T-cell (primary cell): ENCODE results near the gene USP37. TPM values are rescaled to one million over a fixed set of nuclear protein-coding genes. Genes with fewer than 3 reads are reported as not detected.
A peak's percentile ranks its signal among the peaks of the same experiment; 100 is the strongest.

ENCODE experiments used
- ATAC-seq, 4 experiments: fragments of 200-7000 bp in 3 of 4; fragments of 150-1000 bp in 1 of 4; cut with Tn5 transposase; replicated peaks in 1 of 4; 1 replicate in 3 of 4; 2 replicates in 1 of 4; pipeline ENCODE4 v1.10.0; 2021; ENCODE audit warnings: moderate library complexity in 3 of 4, mild to moderate bottlenecking in 2 of 4, moderate number of reproducible peaks in 1 of 4
- CTCF ChIA-PET, 2 donors: fragments of 300-600 bp; sonication (Branson Sonifier 250); formaldehyde crosslinking; loops; one replicate each; lab custom pipeline; 2022; ENCODE audit warnings: antibody characterized with exemption in 2 of 2; lab: Charles Lee
- POLR2A ChIA-PET, 2 donors: fragments of 300-600 bp; sonication (Branson Sonifier 250); formaldehyde crosslinking; loops; one replicate each; lab custom pipeline; 2022; ENCODE audit warnings: antibody characterized with exemption in 2 of 2; lab: Charles Lee
- DNase-seq, 35 experiments: peaks; one replicate each; pipeline versions ENCODE4 v3.0.0 to v3.0.0-alpha.2; 2013 to 2023
- H3K27ac ChIP-seq: one replicate; pipeline ENCODE4 v1.5.1; 2013; ENCODE audit warnings: low read length
- H3K27me3 ChIP-seq, 2 experiments: replicated peaks in 1 of 2; 1 replicate in 1 of 2; 2 replicates in 1 of 2; pipeline versions ENCODE4 v1.6.1 to v1.7.0; 2013; ENCODE audit warnings: low read length in 1 of 2, mixed read lengths in 1 of 2; ENCODE audit not compliant: control insufficient read depth in 2 of 2, insufficient read depth in 2 of 2; ENCODE audit errors: extremely low read depth in 1 of 2
- H3K36me3 ChIP-seq, 2 donors: 1 replicate in 1 of 2; 2 replicates in 1 of 2; pipeline versions ENCODE4 v1.6.1 to v1.7.0; 2013; ENCODE audit warnings: low read length in 1 of 2; ENCODE audit not compliant: control insufficient read depth in 2 of 2, insufficient read depth in 1 of 2; ENCODE audit errors: extremely low read depth in 1 of 2
- H3K4me1 ChIP-seq, 2 experiments: 1 replicate in 1 of 2; 2 replicates in 1 of 2; pipeline versions ENCODE4 v1.6.1 to v1.7.0; 2013; ENCODE audit warnings: low read length in 2 of 2, mixed read lengths in 1 of 2; ENCODE audit not compliant: insufficient read depth in 2 of 2, control insufficient read depth in 1 of 2; ENCODE audit errors: extremely low read depth in 1 of 2
- H3K4me3 ChIP-seq, 2 donors: 1 replicate in 1 of 2; 2 replicates in 1 of 2; pipeline versions ENCODE4 v1.5.1 to v1.7.0; 2013; ENCODE audit warnings: mild to moderate bottlenecking in 2 of 2, low read length in 1 of 2, moderate library complexity in 1 of 2; ENCODE audit not compliant: control insufficient read depth in 1 of 2; ENCODE audit errors: extremely low read depth in 1 of 2
- H3K9me3 ChIP-seq: 2 replicates; pipeline ENCODE4 v1.7.0; 2013
- H3K27ac Mint-ChIP-seq, 2 donors: one replicate each; pipeline ENCODE4 v1.8.0; 2020 to 2021; ENCODE audit warnings: mild to moderate bottlenecking in 2 of 2, mixed read lengths in 2 of 2
- H3K27me3 Mint-ChIP-seq, 2 donors: one replicate each; pipeline ENCODE4 v1.8.0; 2021 to 2022; ENCODE audit warnings: mixed read lengths in 2 of 2
- H3K36me3 Mint-ChIP-seq: one replicate; pipeline ENCODE4 v1.8.0; 2021; ENCODE audit warnings: mixed read lengths
- H3K4me1 Mint-ChIP-seq, 3 donors: one replicate each; pipeline ENCODE4 v1.8.0; 2020 to 2022; ENCODE audit warnings: mixed read lengths in 3 of 3, mild to moderate bottlenecking in 1 of 3
- H3K4me3 Mint-ChIP-seq, 3 donors: one replicate each; pipeline ENCODE4 v1.8.0; 2020 to 2022; ENCODE audit warnings: mild to moderate bottlenecking in 3 of 3, mixed read lengths in 3 of 3, moderate library complexity in 3 of 3
- H3K9me3 Mint-ChIP-seq, 3 donors: one replicate each; pipeline ENCODE4 v1.8.0; 2020 to 2022; ENCODE audit warnings: mixed read lengths in 3 of 3
- WGBS: methylation state at CpG from one replicate; pipeline ENCODE4 v1.1.5; 2013; ENCODE audit warnings: missing lambda C conversion rate; ENCODE audit not compliant: insufficient coverage; 5-methylcytosine and 5-hydroxymethylcytosine counted together
- total RNA-seq, 35 experiments: library from RNA in 6 of 35; stranded (reverse) in 6 of 35; fragments of 120-200 nt in 1 of 35; gene quantifications; one replicate each; pipeline versions ENCODE4 v1.2.1 to v1.2.4 and lab custom pipeline; 2013 to 2026

The USP37 gene, protein sequence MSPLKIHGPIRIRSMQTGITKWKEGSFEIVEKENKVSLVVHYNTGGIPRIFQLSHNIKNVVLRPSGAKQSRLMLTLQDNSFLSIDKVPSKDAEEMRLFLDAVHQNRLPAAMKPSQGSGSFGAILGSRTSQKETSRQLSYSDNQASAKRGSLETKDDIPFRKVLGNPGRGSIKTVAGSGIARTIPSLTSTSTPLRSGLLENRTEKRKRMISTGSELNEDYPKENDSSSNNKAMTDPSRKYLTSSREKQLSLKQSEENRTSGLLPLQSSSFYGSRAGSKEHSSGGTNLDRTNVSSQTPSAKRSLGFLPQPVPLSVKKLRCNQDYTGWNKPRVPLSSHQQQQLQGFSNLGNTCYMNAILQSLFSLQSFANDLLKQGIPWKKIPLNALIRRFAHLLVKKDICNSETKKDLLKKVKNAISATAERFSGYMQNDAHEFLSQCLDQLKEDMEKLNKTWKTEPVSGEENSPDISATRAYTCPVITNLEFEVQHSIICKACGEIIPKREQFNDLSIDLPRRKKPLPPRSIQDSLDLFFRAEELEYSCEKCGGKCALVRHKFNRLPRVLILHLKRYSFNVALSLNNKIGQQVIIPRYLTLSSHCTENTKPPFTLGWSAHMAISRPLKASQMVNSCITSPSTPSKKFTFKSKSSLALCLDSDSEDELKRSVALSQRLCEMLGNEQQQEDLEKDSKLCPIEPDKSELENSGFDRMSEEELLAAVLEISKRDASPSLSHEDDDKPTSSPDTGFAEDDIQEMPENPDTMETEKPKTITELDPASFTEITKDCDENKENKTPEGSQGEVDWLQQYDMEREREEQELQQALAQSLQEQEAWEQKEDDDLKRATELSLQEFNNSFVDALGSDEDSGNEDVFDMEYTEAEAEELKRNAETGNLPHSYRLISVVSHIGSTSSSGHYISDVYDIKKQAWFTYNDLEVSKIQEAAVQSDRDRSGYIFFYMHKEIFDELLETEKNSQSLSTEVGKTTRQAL
- 10 to 100 TPM; 19.5 to 28.8 (median 22.9) TPM for total RNA-seq
- 18.7 TPM for total RNA-seq (2013)
- 39.7 to 118 (median 71.1) reads per million in 29 experiments for total RNA-seq (lab: John Stamatoyannopoulos, UW)

DNA sequence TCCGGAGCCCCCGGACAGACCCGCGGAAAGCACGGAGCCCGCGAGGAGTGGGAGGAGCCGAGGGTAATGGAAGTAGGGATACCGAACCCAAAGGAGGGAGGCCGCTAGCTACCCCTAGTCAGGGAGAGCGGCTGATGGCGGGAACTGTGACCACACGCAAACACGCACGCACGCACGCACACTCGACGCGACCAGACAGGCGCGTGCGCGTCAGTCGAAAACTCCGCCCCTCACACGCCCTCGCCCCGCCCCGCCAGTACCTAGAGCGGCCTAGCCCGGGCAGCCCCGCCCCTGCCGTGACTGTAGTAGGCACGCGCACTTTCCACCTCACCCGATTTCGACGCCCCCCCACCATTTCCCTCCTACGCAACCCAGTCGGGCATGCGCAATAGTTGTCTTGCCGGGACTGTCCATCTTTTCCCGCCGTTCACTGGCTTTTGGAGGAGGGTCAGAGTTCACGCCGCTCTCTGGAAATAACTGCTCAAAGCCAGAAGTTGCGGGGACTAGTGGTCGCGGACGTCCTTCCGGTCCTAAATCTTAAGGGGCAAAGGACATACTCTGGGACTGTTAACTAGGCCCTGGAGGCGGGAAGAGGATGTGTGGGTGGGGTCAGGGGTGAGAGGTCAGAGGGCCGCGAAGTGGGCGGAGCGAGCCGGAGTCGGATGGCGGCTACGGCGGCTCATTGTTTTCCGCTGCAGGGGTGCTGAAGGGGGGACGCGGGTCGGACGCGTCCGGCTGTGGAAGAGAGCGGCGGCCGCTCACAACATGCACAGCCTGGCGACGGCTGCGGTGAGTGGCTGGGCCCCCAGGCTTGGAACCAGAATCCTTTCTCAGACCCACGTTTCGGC, at the start of gene USP37, which contains the start of gene CNOT9:
USP37 (minus strand) TSS at position 162 of the 848 bp plus-strand sequence. CDS start 9,698 bp downstream, outside the sequence.
CNOT9 (plus strand) TSS at position 650 of the 848 bp plus-strand sequence; CDS start at position 766, 116 bp downstream.
- no peaks in the 10 kb centered on the region for H3K9me3 Mint-ChIP-seq
- Histone ChIP-seq H3K27me3 (no peaks in the 10 kb centered on the region), H3K27ac (peak within 1 kb of the TSS; percentile 98), H3K4me1 (peaks cover 23 to 24% of the 10 kb centered on the region in 2 experiments), H3K36me3 (peaks cover 0 to 15% of the 10 kb centered on the region in 2 donors), H3K9me3 (no peaks in the 10 kb centered on the region), H3K4me3 (peak within 1 kb of the TSS; percentile 78 to 91)
- H3K4me3 Mint-ChIP-seq, result peak within 1 kb of the TSS; percentile 91 to 96 (median 96)
- DNase-seq, result peak; percentile 99 to 100 (median 100)
- ChIA-PET CTCF (interaction anchor here (0.5 to 1.0 kb wide), 4 partner anchors 11 to 161 kb away, joined by 3 to 11 read pairs (median 4); partner anchors contain the start of genes BCS1L (in 1 of the 2) and ZNF142 (in 1 of the 2)), POLR2A (interaction anchor here (0.6 kb wide), 2 partner anchors 14 to 91 kb away, joined by 3 read pairs; partner anchors contain the start of genes BCS1L (in 1 of the 2) and ZNF142 (in 1 of the 2))
- H3K27ac Mint-ChIP-seq, result peak within 1 kb of the TSS; percentile 99 to 100
- no peaks in the 10 kb centered on the region for H3K27me3 Mint-ChIP-seq
- H3K4me1 Mint-ChIP-seq, result peaks cover 65 to 70% (median 67%) of the 10 kb centered on the region in 3 donors
- peak; percentile 87 to 93 (median 90) for ATAC-seq
- 0% methylated on average over 72 of the region's 77 CpGs for WGBS
- peaks cover 17% of the 10 kb centered on the region for H3K36me3 Mint-ChIP-seq

DNA sequence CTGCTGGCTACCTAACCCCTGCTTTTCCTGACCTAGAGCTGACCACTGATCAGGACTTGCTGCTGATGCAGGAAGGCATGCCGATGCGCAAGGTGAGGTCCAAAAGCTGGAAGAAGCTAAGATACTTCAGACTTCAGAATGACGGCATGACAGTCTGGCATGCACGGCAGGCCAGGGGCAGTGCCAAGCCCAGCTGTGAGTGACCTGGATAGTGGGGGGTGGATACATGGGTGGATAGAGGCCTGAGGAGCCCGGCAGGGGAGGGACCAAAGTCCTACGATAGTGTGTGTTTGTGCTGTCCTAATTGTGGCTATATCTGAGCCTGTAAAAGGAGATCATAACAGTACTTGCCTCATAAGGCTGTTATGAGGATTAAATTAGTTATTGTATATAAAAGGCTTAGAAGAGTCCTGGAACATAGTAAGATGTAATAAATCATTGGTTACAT, 47.7 kb upstream of the USP37 start:
- no peaks in the 10 kb centered on the region for H3K4me1 ChIP-seq
- ChIA-PET CTCF (no interaction called here), POLR2A (no interaction called here)
- peaks cover 0 to 9% of the 10 kb centered on the region in 2 experiments for H3K27me3 ChIP-seq
- DNase-seq, result no peak
- no peak overlapping the region for H3K27ac Mint-ChIP-seq
- WGBS, result 91% methylated on average over 6 of the region's 6 CpGs
- no peak overlapping the region for H3K4me3 ChIP-seq
- H3K4me3 Mint-ChIP-seq, result no peak overlapping the region
- H3K36me3 Mint-ChIP-seq, result no peaks in the 10 kb centered on the region
- no peaks in the 10 kb centered on the region for H3K9me3 Mint-ChIP-seq
- no peaks in the 10 kb centered on the region for H3K4me1 Mint-ChIP-seq
- H3K27me3 Mint-ChIP-seq, result no peaks in the 10 kb centered on the region
- H3K9me3 ChIP-seq, result no peaks in the 10 kb centered on the region
- no peak for ATAC-seq
- no peak overlapping the region for H3K27ac ChIP-seq
- H3K36me3 ChIP-seq, result no peaks in the 10 kb centered on the region

DNA sequence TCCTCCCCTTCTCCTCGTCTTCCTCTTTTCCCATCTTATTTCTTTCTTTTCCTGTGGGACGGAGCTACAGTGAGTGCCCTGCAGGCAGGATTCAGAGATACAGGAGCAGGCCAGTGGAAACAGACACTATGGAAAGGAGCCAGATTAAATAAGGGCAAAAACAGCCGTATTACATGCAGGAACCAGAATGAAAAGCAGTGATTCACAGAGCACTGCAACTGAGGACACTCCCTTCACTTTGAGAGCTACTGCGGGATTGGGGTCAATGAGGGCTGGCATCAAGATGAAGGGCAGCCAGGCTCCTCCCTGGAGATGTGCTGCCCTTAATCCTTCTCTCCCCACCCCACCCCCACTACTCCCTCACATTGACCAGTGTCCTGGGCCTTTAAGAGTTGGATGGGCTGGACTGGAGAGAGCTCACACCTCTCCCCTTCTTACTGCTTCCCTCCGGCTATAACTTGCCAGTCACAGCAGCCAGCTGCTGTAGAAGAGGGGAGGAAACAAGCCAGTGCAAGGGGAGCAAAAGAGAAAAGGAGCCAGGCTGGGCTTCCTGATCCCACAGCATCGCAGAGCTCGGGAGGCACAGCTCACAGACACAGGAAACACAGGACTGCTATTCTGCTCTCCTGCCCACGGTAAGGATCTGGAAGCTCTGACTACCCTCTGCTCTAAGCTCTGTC, 39.4 kb upstream of the USP37 start, which contains the start of gene PLCD4:
PLCD4 (plus strand) TSS at position 464 of the 680 bp plus-strand sequence. CDS start 7,841 bp downstream, outside the sequence.
- no peak within 1 kb of the TSS for H3K4me3 ChIP-seq
- CTCF ChIA-PET, result no interaction called here
- H3K4me3 Mint-ChIP-seq, result no peak within 1 kb of the TSS
- no peaks in the 10 kb centered on the region for H3K4me1 ChIP-seq
- H3K27ac ChIP-seq, result no peak within 1 kb of the TSS
- H3K36me3 ChIP-seq, result no peaks in the 10 kb centered on the region
- no peaks in the 10 kb centered on the region for H3K9me3 Mint-ChIP-seq
- no peaks in the 10 kb centered on the region for H3K36me3 Mint-ChIP-seq
- DNase-seq, result no peak
- ATAC-seq, result no peak
- H3K27me3 ChIP-seq, result peaks cover 0 to 14% of the 10 kb centered on the region in 2 experiments
- POLR2A ChIA-PET, result no interaction called here
- H3K9me3 ChIP-seq, result no peaks in the 10 kb centered on the region
- H3K27me3 Mint-ChIP-seq, result peaks cover 14 to 16% of the 10 kb centered on the region in 2 donors
- WGBS, result 45% methylated on average over 6 of the region's 8 CpGs
- no peaks in the 10 kb centered on the region for H3K4me1 Mint-ChIP-seq
- H3K27ac Mint-ChIP-seq, result no peak within 1 kb of the TSS

DNA sequence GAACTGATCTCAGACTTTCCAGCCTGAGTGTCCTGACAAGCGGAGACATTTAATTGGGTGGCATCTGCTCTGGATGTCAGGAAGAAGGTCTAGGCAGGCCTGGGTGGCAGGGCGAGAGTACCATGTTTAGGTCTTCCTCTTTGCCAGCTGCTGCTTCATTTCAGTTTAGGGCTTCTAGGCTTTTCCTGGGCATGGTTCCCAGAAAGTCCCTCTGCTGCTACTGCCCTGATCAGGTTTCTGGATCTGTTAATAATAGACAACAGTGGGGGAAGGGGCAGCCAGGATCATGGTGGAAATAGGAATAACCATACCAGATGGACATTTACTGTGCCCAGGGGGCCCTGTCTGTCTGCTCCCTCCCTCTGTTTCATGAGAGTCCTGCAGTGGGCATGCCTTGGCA, 37.3 kb upstream of the USP37 start:
- Mint-ChIP-seq H3K27ac (no peak overlapping the region), H3K36me3 (no peaks in the 10 kb centered on the region), H3K9me3 (no peaks in the 10 kb centered on the region), H3K4me1 (no peaks in the 10 kb centered on the region), H3K4me3 (no peak overlapping the region), H3K27me3 (peaks cover 14 to 16% of the 10 kb centered on the region in 2 donors)
- peaks cover 0 to 10% of the 10 kb centered on the region in 2 experiments for H3K27me3 ChIP-seq
- 94% methylated on average over 2 of the region's 2 CpGs for WGBS
- H3K9me3 ChIP-seq, result no peaks in the 10 kb centered on the region
- DNase-seq (no peak), ATAC-seq (no peak)
- POLR2A ChIA-PET, result no interaction called here
- H3K36me3 ChIP-seq, result no peaks in the 10 kb centered on the region
- H3K4me1 ChIP-seq, result no peaks in the 10 kb centered on the region
- CTCF ChIA-PET, result no interaction called here
- no peak overlapping the region for H3K27ac ChIP-seq
- no peak overlapping the region for H3K4me3 ChIP-seq

DNA sequence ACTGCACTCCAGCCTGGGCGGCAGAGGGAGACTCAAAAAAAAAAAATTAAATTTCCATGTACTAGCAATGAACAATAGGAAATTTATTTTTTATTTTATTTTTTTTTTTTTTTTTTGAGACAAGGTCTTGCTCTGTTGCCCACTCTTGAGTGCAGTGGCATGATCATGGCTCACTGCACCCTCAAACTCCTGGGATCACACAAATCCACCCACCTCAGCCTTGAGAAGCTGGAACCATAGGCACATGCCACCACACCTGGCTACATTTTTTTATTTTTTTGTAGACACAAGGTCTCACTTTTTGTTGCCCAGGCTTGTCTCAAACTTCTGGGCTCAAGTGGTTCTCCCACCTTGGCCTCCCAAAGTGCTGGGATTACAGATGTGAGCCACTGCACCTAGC, 17.4 kb upstream of the USP37 start:
- Histone ChIP-seq H3K4me1 (no peaks in the 10 kb centered on the region), H3K27me3 (no peaks in the 10 kb centered on the region), H3K36me3 (peaks cover 0 to 95% of the 10 kb centered on the region in 2 donors), H3K4me3 (no peak overlapping the region), H3K27ac (no peak overlapping the region), H3K9me3 (no peaks in the 10 kb centered on the region)
- no CpG with 5 or more reads among the region's 1 CpG for WGBS
- Mint-ChIP-seq H3K4me1 (peaks cover 0 to 12% (median 6%) of the 10 kb centered on the region in 3 donors), H3K36me3 (peaks cover 48% of the 10 kb centered on the region), H3K27me3 (no peaks in the 10 kb centered on the region), H3K4me3 (no peak overlapping the region), H3K27ac (no peak overlapping the region), H3K9me3 (no peaks in the 10 kb centered on the region)
- ChIA-PET POLR2A (interaction anchor here in 1 of 2 donors (0.7 kb wide), 1 partner anchor 10 kb away, joined by 9 read pairs; no protein-coding TSS in a partner anchor), CTCF (no interaction called here)
- no peak for DNase-seq
- no peak for ATAC-seq
